SK-N-SH (cell line): Measurements from ENCODE around the gene MBD2. TPM values are rescaled to one million over a fixed set of nuclear protein-coding genes. Genes with fewer than 3 reads are reported as not detected.

Experiments used
- CTCF ChIA-PET: fragments of 300-600, 350-600 bp; formaldehyde crosslinking; extraction: SDS; loops from one replicate; lab custom pipeline; 2021; lab: Yijun Ruan, JAX
- POLR2A ChIA-PET: fragments of 350-600 bp; sonication (Branson Sonifier 250); formaldehyde crosslinking; extraction: SDS; loops from one replicate; lab custom pipeline; 2020; ENCODE audit warnings: antibody characterized with exemption, inconsistent platforms; lab: Yijun Ruan, JAX
- DNase-seq: peaks from one replicate; pipeline ENCODE4 v3.0.0; 2012
- H2AFZ ChIP-seq: fragments of 200-600 bp; sonication (generic); 2 replicates; pipeline ENCODE4 v1.8.1; 2016; ENCODE audit warnings: antibody characterized with exemption, mild to moderate bottlenecking, low read depth
- H3F3A ChIP-seq: fragments of 200-600 bp; sonication (generic); replicated peaks from 2 replicates; pipeline ENCODE3; 2016; ENCODE audit warnings: antibody characterized with exemption, mild to moderate bottlenecking; ENCODE audit not compliant: insufficient read depth
- H3K27ac ChIP-seq, 2 experiments: fragments of 200-500 bp in 1 of 2; fragments of 200-600 bp in 1 of 2; sonication (Bioruptor generic) in 1 of 2; sonication (generic), shearing (Covaris generic) in 1 of 2; 2 replicates each; pipeline versions ENCODE4 v1.5.1 to v1.6.1; 2014 to 2016; ENCODE audit warnings: low read depth in 2 of 2, inconsistent platforms in 1 of 2, low read length in 1 of 2, mild to moderate bottlenecking in 1 of 2, mixed read lengths in 1 of 2
- H3K27me3 ChIP-seq: fragments of 200-600 bp; sonication (generic), shearing (Covaris generic); 2 replicates; pipeline ENCODE4 v1.6.1; 2016; ENCODE audit warnings: mixed run types; ENCODE audit not compliant: insufficient read depth
- H3K36me3 ChIP-seq, 2 experiments: fragments of 200-500 bp in 1 of 2; fragments of 200-600 bp in 1 of 2; sonication (Bioruptor generic) in 1 of 2; sonication (generic) in 1 of 2; replicated peaks in 1 of 2; 2 replicates each; pipeline versions ENCODE3 to v1.5.1; 2014 to 2016; ENCODE audit warnings: low read length in 1 of 2, mild to moderate bottlenecking in 1 of 2; ENCODE audit not compliant: insufficient read depth in 2 of 2, control insufficient read depth in 1 of 2
- H3K4me1 ChIP-seq, 2 experiments: fragments of 200-500 bp in 1 of 2; fragments of 200-600 bp in 1 of 2; sonication (Bioruptor generic) in 1 of 2; sonication (generic), shearing (Covaris generic) in 1 of 2; 2 replicates each; pipeline versions ENCODE4 v1.5.1 to v1.6.1; 2014 to 2016; ENCODE audit warnings: low read depth in 1 of 2, low read length in 1 of 2, mixed run types in 1 of 2; ENCODE audit not compliant: insufficient read depth in 2 of 2, control insufficient read depth in 1 of 2
- H3K4me2 ChIP-seq: fragments of 200-600 bp; sonication (generic), shearing (Covaris generic); 2 replicates; pipeline ENCODE4 v1.6.1; 2017; ENCODE audit warnings: mixed run types
- H3K4me3 ChIP-seq, 2 experiments: fragments of 200-500 bp in 1 of 2; fragments of 200-600 bp in 1 of 2; sonication (Bioruptor generic) in 1 of 2; sonication (generic), shearing (Covaris generic) in 1 of 2; 2 replicates each; pipeline versions ENCODE4 v1.5.1 to v1.8.1; 2014 to 2016; ENCODE audit warnings: low read depth in 2 of 2, inconsistent platforms in 1 of 2, low read length in 1 of 2, mild to moderate bottlenecking in 1 of 2, mixed read lengths in 1 of 2, moderate library complexity in 1 of 2
- H3K79me2 ChIP-seq: fragments of 200-600 bp; sonication (generic); 2 replicates; pipeline ENCODE4 v1.8.1; 2017; ENCODE audit warnings: mild to moderate bottlenecking; ENCODE audit not compliant: insufficient read depth
- H3K9ac ChIP-seq: fragments of 200-600 bp; sonication (generic); 2 replicates; pipeline ENCODE4 v1.6.1; 2017; ENCODE audit warnings: mixed run types
- H3K9me2 ChIP-seq: fragments of 200-600 bp; sonication (generic); 2 replicates; pipeline ENCODE4 v1.6.1; 2017; ENCODE audit warnings: mixed run types
- H3K9me3 ChIP-seq: fragments of 200-600 bp; sonication (generic); 2 replicates; pipeline ENCODE4 v1.6.1; 2017; ENCODE audit warnings: mixed run types, mild to moderate bottlenecking, moderate library complexity
- H4K20me1 ChIP-seq: fragments of 200-600 bp; sonication (generic); 2 replicates; pipeline ENCODE4 v1.6.1; 2017; ENCODE audit warnings: mild to moderate bottlenecking, mixed run types; ENCODE audit not compliant: insufficient read depth
- CHD2 ChIP-seq: fragments of 150-350 bp; IDR thresholded peaks from 2 replicates; pipeline ENCODE4 v1.6.1; 2018; ENCODE audit warnings: low read length; ENCODE audit not compliant: partially characterized antibody
- EZH2phosphoT487 ChIP-seq: fragments of 200-600 bp; sonication (generic); IDR thresholded peaks from 2 replicates; pipeline ENCODE4 v1.6.1; 2017; ENCODE audit warnings: low read depth, mixed run types, mild to moderate bottlenecking, antibody characterized with exemption, moderate library complexity, borderline replicate concordance
- FOXM1 ChIP-seq: IDR thresholded peaks from 2 replicates; pipeline ENCODE4 v1.4.0; 2012; ENCODE audit warnings: low read depth, mild to moderate bottlenecking
- GABPA ChIP-seq: IDR thresholded peaks from 2 replicates; pipeline ENCODE4 v1.4.0; 2012; ENCODE audit warnings: low read depth, mild to moderate bottlenecking
- MEF2A ChIP-seq: IDR thresholded peaks from 2 replicates; pipeline ENCODE4 v1.4.0; 2012; ENCODE audit warnings: low read depth, borderline replicate concordance
- MXI1 ChIP-seq: IDR thresholded peaks from 2 replicates; pipeline ENCODE4 v1.6.1; 2012; ENCODE audit warnings: mild to moderate bottlenecking, low read depth, low read length, improper control_type of control experiment
- TCF12 ChIP-seq: IDR thresholded peaks from 2 replicates; pipeline ENCODE4 v1.4.0; 2012
- WGBS: methylation state at CpG from one replicate; pipeline ENCODE4 v1.1.6; 2017; ENCODE audit warnings: low lambda C conversion rate; 5-methylcytosine and 5-hydroxymethylcytosine counted together
- polyA plus RNA-seq, 3 experiments: library from polyadenylated mRNA; depleted of rRNA; stranded (reverse); fragments of >200 nt; gene quantifications; 2 replicates each; pipeline ENCODE4 v1.2.3, GENCODE V29; 2012
- TF ChIP-seq, protein P1 (sequence below): IDR thresholded peaks from 2 replicates; pipeline ENCODE4 v1.4.0; 2012; ENCODE audit warnings: low read depth
- TF ChIP-seq, protein P2 (sequence below): IDR thresholded peaks from 2 replicates; pipeline ENCODE4 v1.4.0; 2012; ENCODE audit warnings: low read depth, borderline replicate concordance
- TF ChIP-seq, protein P3 (sequence below): IDR thresholded peaks from 2 replicates; pipeline ENCODE4 v1.6.1; 2012; ENCODE audit warnings: mild to moderate bottlenecking, low read depth, low read length, moderate library complexity
- TF ChIP-seq, protein P4 (sequence below): fragments of 200-600 bp; sonication (generic); IDR thresholded peaks from 2 replicates; pipeline ENCODE4 v1.6.1; 2017; ENCODE audit warnings: antibody characterized with exemption, mild to moderate bottlenecking, moderate library complexity

Gene MBD2
- polyA plus RNA-seq, 1 of the 3 experiments (the other 2 are of a cell fraction), result 12.5 TPM

DNA sequence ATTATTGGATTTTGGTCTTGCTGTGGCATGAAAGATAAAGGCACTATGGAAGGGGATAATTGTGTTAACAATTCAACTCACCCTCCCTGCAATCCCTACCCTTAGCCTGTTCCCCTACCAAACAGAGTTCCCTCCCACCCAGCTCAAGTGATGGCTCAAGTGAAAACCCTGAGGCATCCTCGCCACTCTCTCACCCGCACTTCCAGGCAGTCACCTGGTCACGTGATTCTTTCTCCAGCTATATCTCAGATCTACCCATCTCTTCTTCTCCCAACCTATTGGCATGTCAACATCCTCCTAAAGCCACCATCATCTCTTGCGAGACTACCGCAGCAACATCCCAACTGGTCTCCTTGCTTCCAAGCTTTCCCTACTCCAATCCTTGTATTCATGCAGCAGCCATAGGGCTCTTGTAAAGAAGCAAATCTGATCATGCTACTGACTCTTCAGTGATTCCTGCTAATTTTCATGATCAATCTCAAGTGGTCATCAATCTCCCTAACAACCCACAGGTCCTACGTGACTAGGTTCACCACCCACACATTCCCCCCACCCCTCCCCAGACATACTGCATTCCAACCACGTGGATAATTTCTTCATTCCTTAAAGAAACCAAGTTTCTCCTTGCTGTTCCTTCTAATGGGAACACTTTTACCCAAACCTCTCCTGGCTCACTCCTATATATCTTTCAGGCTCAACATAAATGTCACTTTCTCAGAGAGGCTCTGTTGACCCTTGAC is 66.7 kb downstream of the MBD2 start:
- H3K4me2 ChIP-seq, result 0 out of 2 replicates have a peak overlapping the region, but pooled peaks have one; percentile 21
- WGBS, result 89% methylated on average over 7 of the region's 7 CpGs
- H3K9ac ChIP-seq, result no peak overlapping the region
- H3K9me3 ChIP-seq, result no peaks in the 10 kb centered on the region
- no peak overlapping the region for H3K4me3 ChIP-seq
- no peak overlapping the region for H3K27ac ChIP-seq
- POLR2A ChIA-PET, result no interaction called here
- H3K4me1 ChIP-seq, result peaks cover 0 to 15% of the 10 kb centered on the region in 2 experiments; a peak in 1 of 4 replicates
- peaks cover 24% of the 10 kb centered on the region; the same call in 1 of the 2 replicates for H3K79me2 ChIP-seq
- H4K20me1 ChIP-seq, result no peaks in the 10 kb centered on the region
- TF ChIP-seq FOXM1 (no peak), EZH2phosphoT487 (no peak), CHD2 (no peak), GABPA (no peak), MEF2A (no peak), TCF12 (no peak), MXI1 (no peak)
- TF ChIP-seq, protein P1, sequence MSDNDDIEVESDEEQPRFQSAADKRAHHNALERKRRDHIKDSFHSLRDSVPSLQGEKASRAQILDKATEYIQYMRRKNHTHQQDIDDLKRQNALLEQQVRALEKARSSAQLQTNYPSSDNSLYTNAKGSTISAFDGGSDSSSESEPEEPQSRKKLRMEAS, result no peak
- TF ChIP-seq, protein P2, sequence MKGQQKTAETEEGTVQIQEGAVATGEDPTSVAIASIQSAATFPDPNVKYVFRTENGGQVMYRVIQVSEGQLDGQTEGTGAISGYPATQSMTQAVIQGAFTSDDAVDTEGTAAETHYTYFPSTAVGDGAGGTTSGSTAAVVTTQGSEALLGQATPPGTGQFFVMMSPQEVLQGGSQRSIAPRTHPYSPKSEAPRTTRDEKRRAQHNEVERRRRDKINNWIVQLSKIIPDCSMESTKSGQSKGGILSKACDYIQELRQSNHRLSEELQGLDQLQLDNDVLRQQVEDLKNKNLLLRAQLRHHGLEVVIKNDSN, result no peak
- TF ChIP-seq, protein P3, sequence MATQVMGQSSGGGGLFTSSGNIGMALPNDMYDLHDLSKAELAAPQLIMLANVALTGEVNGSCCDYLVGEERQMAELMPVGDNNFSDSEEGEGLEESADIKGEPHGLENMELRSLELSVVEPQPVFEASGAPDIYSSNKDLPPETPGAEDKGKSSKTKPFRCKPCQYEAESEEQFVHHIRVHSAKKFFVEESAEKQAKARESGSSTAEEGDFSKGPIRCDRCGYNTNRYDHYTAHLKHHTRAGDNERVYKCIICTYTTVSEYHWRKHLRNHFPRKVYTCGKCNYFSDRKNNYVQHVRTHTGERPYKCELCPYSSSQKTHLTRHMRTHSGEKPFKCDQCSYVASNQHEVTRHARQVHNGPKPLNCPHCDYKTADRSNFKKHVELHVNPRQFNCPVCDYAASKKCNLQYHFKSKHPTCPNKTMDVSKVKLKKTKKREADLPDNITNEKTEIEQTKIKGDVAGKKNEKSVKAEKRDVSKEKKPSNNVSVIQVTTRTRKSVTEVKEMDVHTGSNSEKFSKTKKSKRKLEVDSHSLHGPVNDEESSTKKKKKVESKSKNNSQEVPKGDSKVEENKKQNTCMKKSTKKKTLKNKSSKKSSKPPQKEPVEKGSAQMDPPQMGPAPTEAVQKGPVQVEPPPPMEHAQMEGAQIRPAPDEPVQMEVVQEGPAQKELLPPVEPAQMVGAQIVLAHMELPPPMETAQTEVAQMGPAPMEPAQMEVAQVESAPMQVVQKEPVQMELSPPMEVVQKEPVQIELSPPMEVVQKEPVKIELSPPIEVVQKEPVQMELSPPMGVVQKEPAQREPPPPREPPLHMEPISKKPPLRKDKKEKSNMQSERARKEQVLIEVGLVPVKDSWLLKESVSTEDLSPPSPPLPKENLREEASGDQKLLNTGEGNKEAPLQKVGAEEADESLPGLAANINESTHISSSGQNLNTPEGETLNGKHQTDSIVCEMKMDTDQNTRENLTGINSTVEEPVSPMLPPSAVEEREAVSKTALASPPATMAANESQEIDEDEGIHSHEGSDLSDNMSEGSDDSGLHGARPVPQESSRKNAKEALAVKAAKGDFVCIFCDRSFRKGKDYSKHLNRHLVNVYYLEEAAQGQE, result no peak
- TF ChIP-seq, protein P4, sequence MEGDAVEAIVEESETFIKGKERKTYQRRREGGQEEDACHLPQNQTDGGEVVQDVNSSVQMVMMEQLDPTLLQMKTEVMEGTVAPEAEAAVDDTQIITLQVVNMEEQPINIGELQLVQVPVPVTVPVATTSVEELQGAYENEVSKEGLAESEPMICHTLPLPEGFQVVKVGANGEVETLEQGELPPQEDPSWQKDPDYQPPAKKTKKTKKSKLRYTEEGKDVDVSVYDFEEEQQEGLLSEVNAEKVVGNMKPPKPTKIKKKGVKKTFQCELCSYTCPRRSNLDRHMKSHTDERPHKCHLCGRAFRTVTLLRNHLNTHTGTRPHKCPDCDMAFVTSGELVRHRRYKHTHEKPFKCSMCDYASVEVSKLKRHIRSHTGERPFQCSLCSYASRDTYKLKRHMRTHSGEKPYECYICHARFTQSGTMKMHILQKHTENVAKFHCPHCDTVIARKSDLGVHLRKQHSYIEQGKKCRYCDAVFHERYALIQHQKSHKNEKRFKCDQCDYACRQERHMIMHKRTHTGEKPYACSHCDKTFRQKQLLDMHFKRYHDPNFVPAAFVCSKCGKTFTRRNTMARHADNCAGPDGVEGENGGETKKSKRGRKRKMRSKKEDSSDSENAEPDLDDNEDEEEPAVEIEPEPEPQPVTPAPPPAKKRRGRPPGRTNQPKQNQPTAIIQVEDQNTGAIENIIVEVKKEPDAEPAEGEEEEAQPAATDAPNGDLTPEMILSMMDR, result no peak
- H2AFZ ChIP-seq, result no peak overlapping the region
- H3K27me3 ChIP-seq, result no peaks in the 10 kb centered on the region
- peaks cover 39 to 65% of the 10 kb centered on the region in 2 experiments for H3K36me3 ChIP-seq
- peaks cover 3% of the 10 kb centered on the region for H3F3A ChIP-seq
- H3K9me2 ChIP-seq, result no peaks in the 10 kb centered on the region
- no peak for DNase-seq
- CTCF ChIA-PET, result no interaction called here
